HG03097 (cell line): Measurements from ENCODE around the gene PCGF5.
"Not testable (repeated sequence)": the region's sequence is repeated elsewhere in the genome, so short reads cannot be mapped to it uniquely, and the experiment has no call there.

Experiments
- ATAC-seq: cut with Tn5 transposase; IDR thresholded peaks from one replicate; pipeline ENCODE4 v1.9.1; 2021; ENCODE audit not compliant: unreplicated experiment, low FRiP score

PCGF5 gene

DNA sequence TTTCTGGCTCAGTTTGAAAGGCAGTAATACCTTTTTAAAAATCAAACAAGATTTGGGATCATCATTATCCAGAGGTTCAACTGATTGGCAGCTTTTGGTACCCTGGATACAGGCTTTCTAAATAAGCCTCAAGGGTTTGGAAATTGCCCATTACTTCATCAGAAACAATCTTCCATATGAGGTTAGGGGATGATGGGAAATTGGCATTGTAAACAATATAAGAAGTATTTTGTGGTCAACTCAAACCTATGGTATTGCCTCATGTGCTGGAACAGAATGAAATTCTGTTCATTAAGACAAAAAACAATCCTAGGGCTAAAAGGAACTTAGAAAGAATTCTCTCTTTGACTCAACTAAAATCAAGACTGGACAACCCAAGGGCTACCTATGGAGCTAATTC, 97.1 kb downstream of the PCGF5 start:
- ATAC-seq: no peak

DNA sequence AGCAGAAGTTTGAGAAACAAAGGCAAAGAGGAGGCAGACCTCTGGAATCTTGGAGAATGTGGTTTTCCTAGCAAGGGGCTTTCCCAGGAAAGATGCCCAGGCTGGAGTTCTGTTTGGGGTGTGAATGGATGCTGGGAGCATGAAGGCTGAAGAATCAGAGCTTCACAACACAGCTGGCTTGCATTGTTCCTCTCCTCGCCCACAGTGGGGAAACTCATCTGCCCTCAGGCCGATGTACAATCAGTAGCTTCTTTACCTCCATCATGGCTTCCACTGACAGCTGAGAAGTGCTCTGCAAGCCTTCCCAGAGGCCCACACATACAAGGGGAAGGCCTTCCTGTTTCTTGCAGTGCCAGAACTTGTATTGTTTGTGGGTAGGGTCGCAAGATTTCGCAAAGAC, 98.9 kb downstream of the PCGF5 start:
- ATAC-seq: no peak

DNA sequence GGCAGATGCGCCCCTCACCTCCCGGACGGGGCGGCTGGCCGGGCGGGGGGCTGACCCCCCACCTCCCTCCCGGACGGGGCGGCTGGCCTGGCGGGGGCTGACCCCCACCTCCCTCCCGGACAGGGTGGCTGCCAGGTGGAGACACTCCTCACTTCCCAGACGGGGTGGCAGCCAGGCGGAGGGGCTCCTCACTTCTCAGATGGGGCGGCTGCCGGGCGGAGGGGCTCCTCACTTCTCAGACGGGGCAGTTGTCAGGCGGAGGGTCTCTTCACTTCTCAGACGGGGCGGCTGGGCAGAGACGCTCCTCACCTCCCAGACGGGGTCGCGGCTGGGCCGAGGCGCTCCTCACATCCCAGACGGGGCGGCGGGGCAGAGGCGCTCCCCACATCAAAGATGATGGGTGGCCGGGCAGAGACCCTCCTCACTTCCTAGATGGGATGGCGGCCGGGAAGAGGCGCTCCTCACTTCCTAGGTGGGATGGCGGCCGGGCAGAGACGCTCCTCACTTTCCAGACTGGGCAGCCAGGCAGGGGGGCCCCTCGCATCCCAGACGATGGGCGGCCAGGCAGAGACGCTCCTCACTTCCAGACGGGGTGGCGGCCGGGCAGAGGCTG, 102.9 kb downstream of the PCGF5 start:
- not testable (repeated sequence) for ATAC-seq

DNA sequence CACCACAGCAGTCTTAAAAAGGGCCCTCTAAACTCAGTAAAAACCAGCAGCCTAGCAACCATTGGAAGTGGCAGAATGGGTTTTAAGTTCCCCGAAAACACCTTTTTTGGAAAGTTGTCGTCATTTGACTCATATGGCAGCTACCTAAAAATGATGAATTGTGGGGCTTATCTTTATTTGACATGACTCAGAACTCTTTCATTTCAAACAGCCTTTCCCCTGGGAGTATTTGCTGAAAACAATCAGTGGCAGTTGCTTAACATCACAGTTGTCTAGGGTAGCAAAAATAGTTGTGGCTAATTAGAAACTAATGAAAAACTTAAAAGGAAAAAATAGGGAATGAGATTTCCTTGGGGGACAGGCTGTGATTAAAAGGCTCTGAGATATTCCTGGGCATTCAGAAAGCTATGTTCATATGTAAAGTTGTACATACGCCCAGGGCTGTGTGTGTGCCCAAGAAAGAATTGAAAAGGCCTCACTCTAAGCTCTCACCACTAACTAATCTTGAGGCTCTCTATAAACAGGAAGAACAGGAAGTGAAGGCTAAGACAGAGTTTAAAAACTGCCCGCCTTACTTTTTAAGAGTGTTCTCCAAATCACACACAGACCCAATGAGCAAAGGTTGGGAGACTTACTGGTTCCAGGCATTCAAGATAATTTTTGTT, 108.0 kb downstream of the PCGF5 start:
- ATAC-seq: no peak
